T-cell (primary cell): Measurements from ENCODE around the gene DPYD. TPM values are rescaled to one million over a fixed set of nuclear protein-coding genes. Genes with fewer than 3 reads are reported as not detected.

Source experiments
- ATAC-seq, 4 experiments: fragments of 200-7000 bp in 3 of 4; fragments of 150-1000 bp in 1 of 4; cut with Tn5 transposase; replicated peaks in 1 of 4; 1 replicate in 3 of 4; 2 replicates in 1 of 4; pipeline ENCODE4 v1.10.0; 2021; ENCODE audit warnings: moderate library complexity in 3 of 4, mild to moderate bottlenecking in 2 of 4, moderate number of reproducible peaks in 1 of 4
- CTCF ChIA-PET, 2 donors: fragments of 300-600 bp; sonication (Branson Sonifier 250); formaldehyde crosslinking; loops; one replicate each; lab custom pipeline; 2022; ENCODE audit warnings: antibody characterized with exemption in 2 of 2; lab: Charles Lee
- POLR2A ChIA-PET, 2 donors: fragments of 300-600 bp; sonication (Branson Sonifier 250); formaldehyde crosslinking; loops; one replicate each; lab custom pipeline; 2022; ENCODE audit warnings: antibody characterized with exemption in 2 of 2; lab: Charles Lee
- DNase-seq, 35 experiments: peaks; one replicate each; pipeline versions ENCODE4 v3.0.0 to v3.0.0-alpha.2; 2013 to 2023
- H3K27ac ChIP-seq: one replicate; pipeline ENCODE4 v1.5.1; 2013; ENCODE audit warnings: low read length
- H3K27me3 ChIP-seq, 2 experiments: replicated peaks in 1 of 2; 1 replicate in 1 of 2; 2 replicates in 1 of 2; pipeline versions ENCODE4 v1.6.1 to v1.7.0; 2013; ENCODE audit warnings: low read length in 1 of 2, mixed read lengths in 1 of 2; ENCODE audit not compliant: control insufficient read depth in 2 of 2, insufficient read depth in 2 of 2; ENCODE audit errors: extremely low read depth in 1 of 2
- H3K36me3 ChIP-seq, 2 donors: 1 replicate in 1 of 2; 2 replicates in 1 of 2; pipeline versions ENCODE4 v1.6.1 to v1.7.0; 2013; ENCODE audit warnings: low read length in 1 of 2; ENCODE audit not compliant: control insufficient read depth in 2 of 2, insufficient read depth in 1 of 2; ENCODE audit errors: extremely low read depth in 1 of 2
- H3K4me1 ChIP-seq, 2 experiments: 1 replicate in 1 of 2; 2 replicates in 1 of 2; pipeline versions ENCODE4 v1.6.1 to v1.7.0; 2013; ENCODE audit warnings: low read length in 2 of 2, mixed read lengths in 1 of 2; ENCODE audit not compliant: insufficient read depth in 2 of 2, control insufficient read depth in 1 of 2; ENCODE audit errors: extremely low read depth in 1 of 2
- H3K4me3 ChIP-seq, 2 donors: 1 replicate in 1 of 2; 2 replicates in 1 of 2; pipeline versions ENCODE4 v1.5.1 to v1.7.0; 2013; ENCODE audit warnings: mild to moderate bottlenecking in 2 of 2, low read length in 1 of 2, moderate library complexity in 1 of 2; ENCODE audit not compliant: control insufficient read depth in 1 of 2; ENCODE audit errors: extremely low read depth in 1 of 2
- H3K9me3 ChIP-seq: 2 replicates; pipeline ENCODE4 v1.7.0; 2013
- H3K27ac Mint-ChIP-seq, 2 donors: one replicate each; pipeline ENCODE4 v1.8.0; 2020 to 2021; ENCODE audit warnings: mild to moderate bottlenecking in 2 of 2, mixed read lengths in 2 of 2
- H3K27me3 Mint-ChIP-seq, 2 donors: one replicate each; pipeline ENCODE4 v1.8.0; 2021 to 2022; ENCODE audit warnings: mixed read lengths in 2 of 2
- H3K36me3 Mint-ChIP-seq: one replicate; pipeline ENCODE4 v1.8.0; 2021; ENCODE audit warnings: mixed read lengths
- H3K4me1 Mint-ChIP-seq, 3 donors: one replicate each; pipeline ENCODE4 v1.8.0; 2020 to 2022; ENCODE audit warnings: mixed read lengths in 3 of 3, mild to moderate bottlenecking in 1 of 3
- H3K4me3 Mint-ChIP-seq, 3 donors: one replicate each; pipeline ENCODE4 v1.8.0; 2020 to 2022; ENCODE audit warnings: mild to moderate bottlenecking in 3 of 3, mixed read lengths in 3 of 3, moderate library complexity in 3 of 3
- H3K9me3 Mint-ChIP-seq, 3 donors: one replicate each; pipeline ENCODE4 v1.8.0; 2020 to 2022; ENCODE audit warnings: mixed read lengths in 3 of 3
- WGBS: methylation state at CpG from one replicate; pipeline ENCODE4 v1.1.5; 2013; ENCODE audit warnings: missing lambda C conversion rate; ENCODE audit not compliant: insufficient coverage; 5-methylcytosine and 5-hydroxymethylcytosine counted together
- total RNA-seq, 35 experiments: library from RNA in 6 of 35; stranded (reverse) in 6 of 35; fragments of 120-200 nt in 1 of 35; gene quantifications; one replicate each; pipeline versions ENCODE4 v1.2.1 to v1.2.4 and lab custom pipeline; 2013 to 2026

Gene DPYD
- total RNA-seq, 5 donors from 2014 or later (not counting 1 experiment from before 2014, with no cell fraction given), result 39.1 to 74.1 (median 47.8) TPM

DNA sequence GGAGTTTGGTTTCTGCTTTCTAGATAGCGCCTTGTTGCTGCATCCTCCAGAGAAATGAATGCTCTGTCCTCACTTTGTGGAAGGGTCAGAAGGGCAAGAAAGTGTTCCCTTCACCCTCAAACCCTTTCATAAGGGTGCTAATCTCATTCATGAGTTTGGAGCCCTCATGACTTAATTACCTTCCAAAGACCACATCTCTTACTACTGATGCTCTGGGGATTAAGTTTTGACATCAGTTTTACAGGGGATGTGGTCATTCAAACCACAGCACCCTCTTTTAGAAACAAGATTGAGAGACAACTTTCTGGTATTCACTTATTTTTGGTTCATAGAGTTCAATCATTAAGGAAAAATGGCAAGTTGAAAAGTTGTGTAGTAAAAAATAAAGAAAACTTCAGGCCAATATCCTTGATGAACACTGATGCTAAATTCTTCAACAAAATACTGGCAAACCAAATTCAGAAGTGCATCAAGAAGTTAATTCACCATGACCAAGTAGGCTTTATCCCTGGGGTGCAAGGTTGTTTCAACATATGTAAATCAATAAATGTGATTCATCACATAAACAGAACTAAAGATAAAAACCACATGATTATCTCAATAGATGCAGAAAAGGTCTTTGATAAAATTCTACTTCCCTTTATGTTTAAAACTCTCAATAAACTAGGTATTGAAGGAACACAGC lies 757.1 kb downstream of the DPYD start:
- CTCF ChIA-PET, result no interaction called here
- Mint-ChIP-seq H3K4me3 (no peak overlapping the region), H3K9me3 (peaks cover 8 to 16% (median 9%) of the 10 kb centered on the region in 3 donors), H3K27ac (no peak overlapping the region), H3K4me1 (peaks cover 0 to 5% (median 0%) of the 10 kb centered on the region in 3 donors), H3K27me3 (no peaks in the 10 kb centered on the region), H3K36me3 (peaks cover 50% of the 10 kb centered on the region)
- H3K36me3 ChIP-seq, result no peaks in the 10 kb centered on the region
- H3K9me3 ChIP-seq, result no peaks in the 10 kb centered on the region
- no peak overlapping the region for H3K4me3 ChIP-seq
- POLR2A ChIA-PET, result no interaction called here
- WGBS, result no CpG with 5 or more reads among the region's 1 CpG
- no peaks in the 10 kb centered on the region for H3K4me1 ChIP-seq
- DNase-seq (no peak), ATAC-seq (no peak)
- H3K27ac ChIP-seq, result no peak overlapping the region
- no peaks in the 10 kb centered on the region for H3K27me3 ChIP-seq

DNA sequence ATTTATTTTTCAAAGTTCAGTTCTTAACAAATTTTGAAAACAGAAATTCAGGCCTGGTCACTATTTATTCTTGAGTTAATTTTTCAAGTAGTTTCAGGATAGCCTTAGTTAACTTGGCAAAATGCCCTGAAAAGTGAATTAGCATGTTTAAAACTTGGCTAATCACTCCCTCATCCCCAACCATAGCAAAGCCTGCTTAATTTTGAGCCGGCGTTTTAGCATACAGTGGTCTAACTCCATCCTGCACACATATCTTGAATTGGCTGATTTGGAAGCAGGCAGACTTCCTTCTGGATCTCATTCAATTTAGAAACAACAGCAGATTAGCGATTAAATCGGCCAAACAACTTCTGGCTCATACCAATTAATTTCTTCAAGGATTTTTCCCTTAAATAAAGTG lies 760.0 kb downstream of the DPYD start:
- Histone ChIP-seq H3K9me3 (no peaks in the 10 kb centered on the region), H3K27ac (no peak overlapping the region), H3K4me1 (no peaks in the 10 kb centered on the region), H3K4me3 (no peak overlapping the region), H3K27me3 (no peaks in the 10 kb centered on the region), H3K36me3 (no peaks in the 10 kb centered on the region)
- H3K27ac Mint-ChIP-seq, result no peak overlapping the region
- ChIA-PET POLR2A (no interaction called here), CTCF (no interaction called here)
- H3K36me3 Mint-ChIP-seq, result peaks cover 56% of the 10 kb centered on the region
- no peaks in the 10 kb centered on the region for H3K27me3 Mint-ChIP-seq
- no peak overlapping the region for H3K4me3 Mint-ChIP-seq
- ATAC-seq (no peak), DNase-seq (no peak)
- H3K9me3 Mint-ChIP-seq, result peaks cover 8 to 19% (median 12%) of the 10 kb centered on the region in 3 donors
- peaks cover 0 to 5% (median 0%) of the 10 kb centered on the region in 3 donors for H3K4me1 Mint-ChIP-seq
- WGBS, result 100% methylated on average over 3 of the region's 4 CpGs

GRCh38 chr1:97159342-97159741 lies 761.5 kb downstream of the DPYD start:
- Mint-ChIP-seq H3K4me1 (peaks cover 0 to 3% (median 0%) of the 10 kb centered on the region in 3 donors), H3K9me3 (peaks cover 5 to 16% (median 8%) of the 10 kb centered on the region in 3 donors), H3K4me3 (no peak overlapping the region), H3K27ac (no peak overlapping the region), H3K27me3 (no peaks in the 10 kb centered on the region), H3K36me3 (peaks cover 57% of the 10 kb centered on the region)
- ATAC-seq, result no peak
- Histone ChIP-seq H3K4me1 (no peaks in the 10 kb centered on the region), H3K36me3 (no peaks in the 10 kb centered on the region), H3K27me3 (no peaks in the 10 kb centered on the region), H3K9me3 (no peaks in the 10 kb centered on the region), H3K27ac (no peak overlapping the region), H3K4me3 (no peak overlapping the region)
- POLR2A ChIA-PET, result no interaction called here
- DNase-seq, result no peak
- CTCF ChIA-PET, result no interaction called here

GRCh38 chr1:97158691-97159096 lies 762.1 kb downstream of the DPYD start:
- H3K4me1 Mint-ChIP-seq, result no peaks in the 10 kb centered on the region
- no peaks in the 10 kb centered on the region for H3K27me3 Mint-ChIP-seq
- H3K36me3 ChIP-seq, result no peaks in the 10 kb centered on the region
- ChIA-PET POLR2A (no interaction called here), CTCF (no interaction called here)
- H3K27me3 ChIP-seq, result no peaks in the 10 kb centered on the region
- H3K9me3 Mint-ChIP-seq, result peaks cover 0 to 10% (median 8%) of the 10 kb centered on the region in 3 donors
- no peak overlapping the region for H3K27ac Mint-ChIP-seq
- H3K4me1 ChIP-seq, result no peaks in the 10 kb centered on the region
- H3K9me3 ChIP-seq, result no peaks in the 10 kb centered on the region
- peaks cover 57% of the 10 kb centered on the region for H3K36me3 Mint-ChIP-seq
- DNase-seq (no peak), ATAC-seq (no peak)
- no peak overlapping the region for H3K27ac ChIP-seq
- no peak overlapping the region for H3K4me3 Mint-ChIP-seq
- no CpG with 5 or more reads among the region's 1 CpG for WGBS
- no peak overlapping the region for H3K4me3 ChIP-seq

GRCh38 chr1:97157991-97158390 lies 762.8 kb downstream of the DPYD start:
- WGBS, result no CpG with 5 or more reads among the region's 1 CpG
- no peaks in the 10 kb centered on the region for H3K9me3 ChIP-seq
- Mint-ChIP-seq H3K9me3 (peaks cover 0 to 4% (median 3%) of the 10 kb centered on the region in 3 donors), H3K4me1 (no peaks in the 10 kb centered on the region), H3K27me3 (no peaks in the 10 kb centered on the region), H3K4me3 (no peak overlapping the region), H3K36me3 (peaks cover 58% of the 10 kb centered on the region), H3K27ac (no peak overlapping the region)
- H3K27me3 ChIP-seq, result no peaks in the 10 kb centered on the region
- H3K27ac ChIP-seq, result no peak overlapping the region
- no peak for ATAC-seq
- no peaks in the 10 kb centered on the region for H3K4me1 ChIP-seq
- ChIA-PET CTCF (no interaction called here), POLR2A (no interaction called here)
- DNase-seq, result no peak
- H3K4me3 ChIP-seq, result no peak overlapping the region
- no peaks in the 10 kb centered on the region for H3K36me3 ChIP-seq

DNA sequence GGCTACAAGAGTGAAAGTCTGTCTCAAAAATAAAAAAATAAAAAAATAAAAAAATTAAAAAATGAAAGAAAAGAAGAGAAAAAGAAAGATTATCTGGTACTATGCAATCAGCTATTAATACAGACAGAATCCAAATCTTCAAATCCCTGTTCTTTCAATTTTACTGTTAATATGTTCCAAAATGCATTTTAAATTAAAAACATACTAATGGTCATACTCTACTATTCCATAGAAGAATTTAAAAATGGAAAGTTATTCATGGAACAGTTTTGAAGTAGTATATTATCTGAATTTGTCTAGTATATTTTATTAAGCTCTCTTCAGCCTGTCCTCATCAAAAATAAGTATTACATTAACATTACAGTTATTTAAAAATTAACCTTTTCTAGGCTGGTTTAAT lies 769.2 kb downstream of the DPYD start:
- ATAC-seq (no peak), DNase-seq (no peak)
- POLR2A ChIA-PET, result no interaction called here
- Histone ChIP-seq H3K9me3 (no peaks in the 10 kb centered on the region), H3K4me3 (no peak overlapping the region), H3K36me3 (no peaks in the 10 kb centered on the region), H3K27ac (no peak overlapping the region), H3K4me1 (no peaks in the 10 kb centered on the region), H3K27me3 (no peaks in the 10 kb centered on the region)
- H3K36me3 Mint-ChIP-seq, result peaks cover 63% of the 10 kb centered on the region
- H3K27ac Mint-ChIP-seq, result no peak overlapping the region
- H3K27me3 Mint-ChIP-seq, result no peaks in the 10 kb centered on the region
- no peaks in the 10 kb centered on the region for H3K9me3 Mint-ChIP-seq
- H3K4me3 Mint-ChIP-seq, result no peak overlapping the region
- CTCF ChIA-PET, result no interaction called here
- no peaks in the 10 kb centered on the region for H3K4me1 Mint-ChIP-seq
